ENCODE results near the gene TBL1XR1.

GRCh38 chr3:177211503-177212277 lies 14.4 kb upstream of the TBL1XR1 start:
- TF ChIP-seq REST (IDR thresholded peaks at IDR 0.05; ENCODE audit: insufficient read depth in 1 of 2, low read depth in 2 of 2, low read length in 2 of 2) (no peak), POLR2AphosphoS5 (IDR thresholded peaks at IDR 0.05; ENCODE audit: low read depth, low read length) (no peak), SIN3A (IDR thresholded peaks at IDR 0.05; ENCODE audit: borderline replicate concordance, insufficient read depth, low read length) (no peak), TAF1 (IDR thresholded peaks at IDR 0.05; ENCODE audit: borderline replicate concordance, insufficient read depth, low read length) (no peak)

Data from PFSK-1 (cell line).